Suprapubic skin (tissue), 4 donors: ENCODE data around the gene ZNF324B. TPM values are rescaled to one million over a fixed set of nuclear protein-coding genes. Genes with fewer than 3 reads are reported as not detected.
A peak's percentile ranks its signal among the peaks of the same experiment; 100 is the strongest.

Experiments
- DNase-seq, 2 donors: peaks; one replicate each; pipeline ENCODE4 v3.0.0-alpha.2; 2019; ENCODE audit warnings: low spot score in 2 of 2
- H3K27ac ChIP-seq: fragments of 200-600 bp; sonication (generic); one replicate; pipeline ENCODE4 v1.5.1; 2019
- H3K27me3 ChIP-seq: fragments of 200-600 bp; sonication (generic); one replicate; pipeline ENCODE4 v1.5.1; 2019
- H3K36me3 ChIP-seq: fragments of 200-600 bp; sonication (generic); one replicate; pipeline ENCODE4 v1.5.1; 2019
- H3K4me1 ChIP-seq: fragments of 200-600 bp; sonication (generic); one replicate; pipeline ENCODE4 v1.5.1; 2019
- H3K4me3 ChIP-seq: fragments of 200-600 bp; sonication (generic); one replicate; pipeline ENCODE4 v1.5.1; 2019; ENCODE audit warnings: mild to moderate bottlenecking
- H3K9me3 ChIP-seq: fragments of 200-600 bp; sonication (generic); one replicate; pipeline ENCODE4 v1.5.1; 2019
- EP300 ChIP-seq: sonication (generic); formaldehyde crosslinking; IDR thresholded peaks from one replicate; pipeline ENCODE4 v1.6.1; 2017; ENCODE audit warnings: antibody characterized with exemption
- POLR2A ChIP-seq, 2 donors: fragments of 450-650 bp; IDR thresholded peaks; one replicate each; pipeline ENCODE4 v1.6.1; 2017; ENCODE audit warnings: antibody characterized with exemption in 2 of 2, mild to moderate bottlenecking in 2 of 2, moderate library complexity in 2 of 2
- POLR2AphosphoS5 ChIP-seq, 3 donors: sonication (generic); formaldehyde crosslinking; IDR thresholded peaks; one replicate each; pipeline ENCODE4 v1.6.1; 2017; ENCODE audit warnings: antibody characterized with exemption in 3 of 3
- WGBS: methylation state at CpG from one replicate; pipeline ENCODE4 v1.1.5; 2018; 5-methylcytosine and 5-hydroxymethylcytosine counted together
- total RNA-seq, 4 donors: library from RNA; depleted of rRNA; stranded (reverse); fragments of >200 nt; gene quantifications; one replicate each; pipeline ENCODE4 v1.1.0, GENCODE V29; 2016
- TF ChIP-seq, protein P1 (sequence below), 2 donors: fragments of 200-600 bp in 1 of 2; fragments of 450-650 bp in 1 of 2; sonication (generic) in 1 of 2; IDR thresholded peaks; one replicate each; pipeline ENCODE4 v1.5.1; 2016 to 2019; ENCODE audit warnings: antibody characterized with exemption in 2 of 2, mild to moderate bottlenecking in 1 of 2, moderate library complexity in 1 of 2

The ZNF324B gene
- total RNA-seq, 4 donors from 2014 or later: 9.7 to 28.7 (median 13.8) TPM

DNA sequence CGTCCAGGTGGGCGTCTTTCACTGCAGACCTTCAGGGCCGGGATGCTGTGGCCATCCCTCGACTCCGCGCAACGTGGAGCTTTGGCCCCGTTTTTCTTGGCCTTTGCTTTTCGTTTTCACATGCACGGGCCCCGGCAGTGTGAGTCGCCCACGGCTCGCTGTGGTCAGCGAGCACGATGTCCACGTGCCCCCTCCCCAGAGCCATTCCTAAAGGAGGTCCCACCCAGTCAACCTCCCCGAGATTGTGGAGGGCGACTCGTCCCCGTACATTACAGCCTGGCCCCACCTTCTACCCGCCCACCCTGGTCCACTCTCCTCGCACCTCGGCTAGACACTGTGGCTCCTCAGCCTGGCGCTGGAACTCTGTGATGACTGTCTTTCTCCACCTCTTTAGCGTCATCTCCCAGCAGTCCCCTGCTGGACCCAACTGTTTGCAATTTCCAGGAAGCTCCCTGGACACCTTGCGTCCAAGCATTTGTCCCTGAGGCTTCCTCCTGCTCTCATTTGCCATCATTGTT lies 25.1 kb downstream of the ZNF324B start:
- H3K4me3 ChIP-seq: peak overlapping the region; percentile 63
- H3K4me1 ChIP-seq: peaks cover 20% of the 10 kb centered on the region
- H3K27me3 ChIP-seq: no peaks in the 10 kb centered on the region
- peaks cover 48% of the 10 kb centered on the region for H3K36me3 ChIP-seq
- no peak for DNase-seq
- peak overlapping the region; percentile 77 for H3K27ac ChIP-seq
- H3K9me3 ChIP-seq: no peaks in the 10 kb centered on the region
- TF ChIP-seq, protein P1, sequence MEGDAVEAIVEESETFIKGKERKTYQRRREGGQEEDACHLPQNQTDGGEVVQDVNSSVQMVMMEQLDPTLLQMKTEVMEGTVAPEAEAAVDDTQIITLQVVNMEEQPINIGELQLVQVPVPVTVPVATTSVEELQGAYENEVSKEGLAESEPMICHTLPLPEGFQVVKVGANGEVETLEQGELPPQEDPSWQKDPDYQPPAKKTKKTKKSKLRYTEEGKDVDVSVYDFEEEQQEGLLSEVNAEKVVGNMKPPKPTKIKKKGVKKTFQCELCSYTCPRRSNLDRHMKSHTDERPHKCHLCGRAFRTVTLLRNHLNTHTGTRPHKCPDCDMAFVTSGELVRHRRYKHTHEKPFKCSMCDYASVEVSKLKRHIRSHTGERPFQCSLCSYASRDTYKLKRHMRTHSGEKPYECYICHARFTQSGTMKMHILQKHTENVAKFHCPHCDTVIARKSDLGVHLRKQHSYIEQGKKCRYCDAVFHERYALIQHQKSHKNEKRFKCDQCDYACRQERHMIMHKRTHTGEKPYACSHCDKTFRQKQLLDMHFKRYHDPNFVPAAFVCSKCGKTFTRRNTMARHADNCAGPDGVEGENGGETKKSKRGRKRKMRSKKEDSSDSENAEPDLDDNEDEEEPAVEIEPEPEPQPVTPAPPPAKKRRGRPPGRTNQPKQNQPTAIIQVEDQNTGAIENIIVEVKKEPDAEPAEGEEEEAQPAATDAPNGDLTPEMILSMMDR (IDR thresholded peaks at IDR 0.05): no peak
- TF ChIP-seq EP300: no peak
- TF ChIP-seq POLR2AphosphoS5 (IDR thresholded peaks at IDR 0.05): no peak
- no peak for TF ChIP-seq POLR2A (IDR thresholded peaks at IDR 0.05)
- 3% methylated on average over 26 of the region's 27 CpGs for WGBS

DNA sequence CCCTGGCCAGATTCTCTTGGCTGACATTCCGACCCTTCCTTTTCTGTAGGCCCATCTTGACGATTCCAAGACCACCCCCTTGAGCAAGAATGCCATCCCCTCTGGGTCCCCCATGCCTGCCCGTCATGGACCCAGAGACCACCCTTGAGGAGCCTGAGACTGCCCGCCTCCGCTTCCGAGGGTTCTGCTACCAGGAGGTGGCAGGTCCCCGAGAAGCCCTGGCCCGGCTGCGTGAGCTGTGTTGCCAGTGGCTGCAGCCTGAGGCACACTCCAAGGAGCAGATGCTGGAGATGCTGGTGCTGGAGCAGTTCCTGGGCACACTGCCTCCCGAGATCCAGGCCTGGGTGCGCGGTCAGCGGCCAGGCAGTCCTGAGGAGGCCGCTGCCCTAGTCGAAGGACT lies 25.7 kb downstream of the ZNF324B start:
- DNase-seq: no peak
- H3K36me3 ChIP-seq: peaks cover 45% of the 10 kb centered on the region
- H3K4me1 ChIP-seq: peaks cover 20% of the 10 kb centered on the region
- no peaks in the 10 kb centered on the region for H3K9me3 ChIP-seq
- TF ChIP-seq, protein P1 (IDR thresholded peaks at IDR 0.05): no peak
- no peak for TF ChIP-seq POLR2A (IDR thresholded peaks at IDR 0.05)
- no peak for TF ChIP-seq POLR2AphosphoS5 (IDR thresholded peaks at IDR 0.05)
- TF ChIP-seq EP300: no peak
- peak overlapping the region; percentile 63 for H3K4me3 ChIP-seq
- no peak overlapping the region for H3K27ac ChIP-seq
- WGBS: 84% methylated on average over 9 of the region's 15 CpGs
- H3K27me3 ChIP-seq: no peaks in the 10 kb centered on the region

DNA sequence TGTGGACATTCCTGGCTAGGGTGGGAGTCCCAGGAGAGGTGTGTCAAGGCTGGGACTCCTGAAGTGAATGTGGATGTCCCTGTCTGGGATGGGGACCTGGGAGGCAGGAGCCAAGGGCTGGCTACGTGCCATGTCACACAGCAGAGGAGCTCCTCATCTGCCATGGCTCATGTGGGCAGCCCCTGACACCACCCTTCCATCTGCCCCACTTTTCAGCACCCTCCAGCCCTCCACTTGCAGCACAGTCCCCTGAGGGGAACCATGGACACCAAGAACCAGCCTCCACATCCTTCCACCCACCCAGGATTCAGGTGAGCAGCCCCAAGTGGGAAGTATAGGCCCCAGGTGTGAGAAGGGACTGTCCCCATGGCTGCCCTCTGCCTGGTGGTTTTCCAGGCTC lies 26.4 kb downstream of the ZNF324B start:
- no peaks in the 10 kb centered on the region for H3K9me3 ChIP-seq
- no CpG with 5 or more reads among the region's 1 CpG for WGBS
- H3K36me3 ChIP-seq: peaks cover 39% of the 10 kb centered on the region
- H3K27ac ChIP-seq: no peak overlapping the region
- TF ChIP-seq EP300: no peak
- TF ChIP-seq, protein P1 (IDR thresholded peaks at IDR 0.05): no peak
- TF ChIP-seq POLR2AphosphoS5 (IDR thresholded peaks at IDR 0.05): no peak
- no peak overlapping the region for H3K4me3 ChIP-seq
- peaks cover 20% of the 10 kb centered on the region for H3K4me1 ChIP-seq
- no peaks in the 10 kb centered on the region for H3K27me3 ChIP-seq
- DNase-seq: no peak

DNA sequence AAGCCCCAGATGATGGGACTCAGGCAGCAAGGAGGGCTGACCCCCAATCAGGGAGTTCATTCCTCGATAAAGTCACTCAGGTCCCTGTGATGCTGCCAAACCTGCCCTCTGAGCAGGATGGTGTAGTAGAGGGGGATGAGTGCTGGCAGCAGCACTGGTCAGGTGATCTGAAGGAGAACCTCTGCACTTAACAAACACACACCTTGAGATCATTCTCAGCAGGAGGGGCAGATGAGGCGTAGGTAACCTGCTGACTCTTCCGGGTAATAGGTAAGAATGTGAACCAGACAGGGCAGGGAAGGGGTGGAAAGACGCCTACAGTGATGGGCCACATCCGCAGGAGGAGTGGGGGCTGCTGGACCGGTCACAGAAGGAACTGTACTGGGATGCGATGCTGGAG lies 27.9 kb downstream of the ZNF324B start:
- no peak for TF ChIP-seq EP300
- TF ChIP-seq, protein P1 (IDR thresholded peaks at IDR 0.05): no peak
- no peak for TF ChIP-seq POLR2A (IDR thresholded peaks at IDR 0.05)
- no peak for TF ChIP-seq POLR2AphosphoS5 (IDR thresholded peaks at IDR 0.05)
- Histone ChIP-seq H3K4me3 (no peak overlapping the region), H3K27ac (no peak overlapping the region), H3K9me3 (no peaks in the 10 kb centered on the region), H3K36me3 (peaks cover 33% of the 10 kb centered on the region), H3K27me3 (no peaks in the 10 kb centered on the region), H3K4me1 (peaks cover 20% of the 10 kb centered on the region)
- 90% methylated on average over 5 of the region's 7 CpGs for WGBS
- no peak for DNase-seq

DNA sequence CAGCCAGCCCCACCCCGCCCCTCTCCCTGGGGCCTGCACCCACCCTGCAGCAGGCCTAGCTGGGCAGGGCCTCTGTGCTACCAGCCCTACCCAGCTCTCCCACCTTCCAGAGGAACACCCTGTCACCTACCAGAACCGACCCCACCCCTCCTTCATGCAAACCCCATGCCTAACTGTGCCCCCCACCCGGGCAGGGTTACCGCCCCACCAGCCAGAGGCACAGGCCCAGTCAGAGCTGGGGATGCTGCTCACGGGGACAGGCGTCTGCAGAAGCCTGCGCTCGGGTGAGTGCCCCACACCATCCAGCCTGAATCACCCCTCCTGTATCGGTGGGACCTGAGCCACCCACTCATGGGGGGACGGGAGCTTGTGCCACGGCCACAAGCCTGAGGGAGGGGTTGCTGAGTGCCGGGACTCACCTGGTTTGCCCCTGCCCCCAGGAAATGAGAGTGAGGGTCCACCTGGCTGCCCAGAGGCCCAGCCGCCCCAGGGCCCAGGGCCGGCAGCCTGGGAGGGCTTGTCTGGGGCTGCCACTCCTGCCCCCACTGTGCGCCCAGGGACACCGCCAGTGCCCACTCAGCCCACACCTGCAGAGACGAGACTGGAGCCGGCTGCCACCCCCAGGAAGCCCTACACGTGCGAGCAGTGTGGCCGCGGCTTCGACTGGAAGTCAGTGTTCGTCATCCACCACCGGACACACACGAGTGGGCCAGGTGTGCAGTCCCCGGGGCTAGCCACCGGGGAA lies 28.5 kb downstream of the ZNF324B start:
- no peaks in the 10 kb centered on the region for H3K27me3 ChIP-seq
- H3K4me1 ChIP-seq: peaks cover 19% of the 10 kb centered on the region
- DNase-seq: no peak
- TF ChIP-seq EP300: no peak
- TF ChIP-seq POLR2AphosphoS5 (IDR thresholded peaks at IDR 0.05): no peak
- TF ChIP-seq POLR2A (IDR thresholded peaks at IDR 0.05): no peak
- TF ChIP-seq, protein P1 (IDR thresholded peaks at IDR 0.05): no peak
- H3K4me3 ChIP-seq: no peak overlapping the region
- H3K27ac ChIP-seq: no peak overlapping the region
- H3K9me3 ChIP-seq: no peaks in the 10 kb centered on the region
- 90% methylated on average over 10 of the region's 28 CpGs for WGBS
- peaks cover 33% of the 10 kb centered on the region for H3K36me3 ChIP-seq
